Upper lobe of right lung (tissue), 1 donor: Measurements from ENCODE around the gene PCBP1. TPM values are rescaled to one million over a fixed set of nuclear protein-coding genes. Genes with fewer than 3 reads are reported as not detected.
"Not testable (repeated sequence)": the region's sequence is repeated elsewhere in the genome, so short reads cannot be mapped to it uniquely, and the experiment has no call there.

Experiments used
- ATAC-seq: fragments of 200-7000 bp; cut with Tn5 transposase; one replicate; pipeline ENCODE4 v1.9.1; 2020; ENCODE audit warnings: mild to moderate bottlenecking, moderate library complexity
- DNase-seq: peaks from one replicate; pipeline ENCODE4 v3.0.0-alpha.2; 2020
- H3K27ac ChIP-seq: fragments of 200-600 bp; one replicate; pipeline ENCODE4 v1.8.0; 2022
- H3K27me3 ChIP-seq: fragments of 200-600 bp; one replicate; pipeline ENCODE4 v1.8.0; 2022; ENCODE audit warnings: mild to moderate bottlenecking
- H3K36me3 ChIP-seq: fragments of 200-600 bp; one replicate; pipeline ENCODE4 v1.8.0; 2022
- H3K4me1 ChIP-seq: fragments of 200-600 bp; one replicate; pipeline ENCODE4 v1.8.0; 2022
- H3K4me3 ChIP-seq: fragments of 200-600 bp; one replicate; pipeline ENCODE4 v1.8.0; 2022; ENCODE audit warnings: mild to moderate bottlenecking
- H3K9me3 ChIP-seq: fragments of 200-600 bp; one replicate; pipeline ENCODE4 v1.8.0; 2022
- intact Hi-C: fragments of 100-400 bp; cut with DNase I; formaldehyde crosslinking; loops from one replicate; pipeline ENCODE4 v1.11.0; 2022
- total RNA-seq: library from RNA; stranded (reverse); fragmentation: NEBNext Ultra II Directional; extraction: Animal tissue kit (Norgen Biotek cat#: 25700); gene quantifications from one replicate; pipeline ENCODE4 v1.2.1, GENCODE V29; 2021
- TF ChIP-seq, protein P1 (sequence below): fragments of 200-600 bp; IDR thresholded peaks from one replicate; pipeline ENCODE4 v1.8.0; 2022; ENCODE audit warnings: antibody characterized with exemption
- donor health status: DM: no; HTN: yes; CAD: no; lungs with severe emphysema.

The PCBP1 gene
- total RNA-seq, 1 donor from 2014 or later, result 337 TPM

DNA sequence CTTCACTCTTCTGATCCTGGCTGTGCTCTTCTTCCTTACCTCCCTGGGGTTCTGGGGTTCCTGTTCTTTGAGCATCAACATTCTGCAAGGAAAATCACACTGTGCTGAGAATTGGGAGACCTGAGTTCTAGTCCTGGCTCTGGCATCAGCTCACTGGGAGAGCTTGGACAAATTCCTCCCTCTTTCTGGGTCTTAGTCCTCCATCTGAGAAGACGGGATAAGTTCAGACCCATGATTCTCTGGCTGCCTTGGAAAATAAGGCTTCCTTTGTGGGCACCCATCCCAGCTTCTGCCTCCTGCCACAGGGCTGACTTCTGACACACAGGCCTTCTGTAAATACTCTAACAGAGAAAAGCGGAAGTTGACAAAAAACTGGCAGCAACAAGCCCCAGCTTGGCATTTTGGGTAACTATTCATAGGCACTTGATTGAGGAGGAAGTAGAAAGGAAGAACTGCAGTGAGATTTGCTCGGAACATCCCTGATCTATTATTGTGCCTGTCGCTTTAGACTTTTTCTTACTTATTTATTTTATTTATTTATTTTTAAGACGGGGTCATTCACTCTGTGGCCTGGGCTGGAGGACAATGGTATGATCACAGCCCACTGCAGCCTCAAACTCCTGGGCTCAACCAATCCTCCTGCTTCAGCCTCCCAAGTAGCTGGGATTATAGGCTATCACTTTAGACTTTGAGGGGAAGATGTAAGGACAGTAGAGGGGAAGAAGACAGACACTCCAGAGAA lies 7.9 kb downstream of the PCBP1 start:
- ATAC-seq (peak; percentile 96), DNase-seq (peak; percentile 72)
- no peaks in the 10 kb centered on the region for H3K9me3 ChIP-seq
- peaks cover 30% of the 10 kb centered on the region for H3K4me1 ChIP-seq
- no peaks in the 10 kb centered on the region for H3K27me3 ChIP-seq
- TF ChIP-seq, protein P1, sequence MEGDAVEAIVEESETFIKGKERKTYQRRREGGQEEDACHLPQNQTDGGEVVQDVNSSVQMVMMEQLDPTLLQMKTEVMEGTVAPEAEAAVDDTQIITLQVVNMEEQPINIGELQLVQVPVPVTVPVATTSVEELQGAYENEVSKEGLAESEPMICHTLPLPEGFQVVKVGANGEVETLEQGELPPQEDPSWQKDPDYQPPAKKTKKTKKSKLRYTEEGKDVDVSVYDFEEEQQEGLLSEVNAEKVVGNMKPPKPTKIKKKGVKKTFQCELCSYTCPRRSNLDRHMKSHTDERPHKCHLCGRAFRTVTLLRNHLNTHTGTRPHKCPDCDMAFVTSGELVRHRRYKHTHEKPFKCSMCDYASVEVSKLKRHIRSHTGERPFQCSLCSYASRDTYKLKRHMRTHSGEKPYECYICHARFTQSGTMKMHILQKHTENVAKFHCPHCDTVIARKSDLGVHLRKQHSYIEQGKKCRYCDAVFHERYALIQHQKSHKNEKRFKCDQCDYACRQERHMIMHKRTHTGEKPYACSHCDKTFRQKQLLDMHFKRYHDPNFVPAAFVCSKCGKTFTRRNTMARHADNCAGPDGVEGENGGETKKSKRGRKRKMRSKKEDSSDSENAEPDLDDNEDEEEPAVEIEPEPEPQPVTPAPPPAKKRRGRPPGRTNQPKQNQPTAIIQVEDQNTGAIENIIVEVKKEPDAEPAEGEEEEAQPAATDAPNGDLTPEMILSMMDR, result no peak
- peak overlapping the region; percentile 87 for H3K27ac ChIP-seq
- intact Hi-C loops, result no loop called here
- H3K36me3 ChIP-seq, result no peaks in the 10 kb centered on the region
- H3K4me3 ChIP-seq, result peak overlapping the region; percentile 8

DNA sequence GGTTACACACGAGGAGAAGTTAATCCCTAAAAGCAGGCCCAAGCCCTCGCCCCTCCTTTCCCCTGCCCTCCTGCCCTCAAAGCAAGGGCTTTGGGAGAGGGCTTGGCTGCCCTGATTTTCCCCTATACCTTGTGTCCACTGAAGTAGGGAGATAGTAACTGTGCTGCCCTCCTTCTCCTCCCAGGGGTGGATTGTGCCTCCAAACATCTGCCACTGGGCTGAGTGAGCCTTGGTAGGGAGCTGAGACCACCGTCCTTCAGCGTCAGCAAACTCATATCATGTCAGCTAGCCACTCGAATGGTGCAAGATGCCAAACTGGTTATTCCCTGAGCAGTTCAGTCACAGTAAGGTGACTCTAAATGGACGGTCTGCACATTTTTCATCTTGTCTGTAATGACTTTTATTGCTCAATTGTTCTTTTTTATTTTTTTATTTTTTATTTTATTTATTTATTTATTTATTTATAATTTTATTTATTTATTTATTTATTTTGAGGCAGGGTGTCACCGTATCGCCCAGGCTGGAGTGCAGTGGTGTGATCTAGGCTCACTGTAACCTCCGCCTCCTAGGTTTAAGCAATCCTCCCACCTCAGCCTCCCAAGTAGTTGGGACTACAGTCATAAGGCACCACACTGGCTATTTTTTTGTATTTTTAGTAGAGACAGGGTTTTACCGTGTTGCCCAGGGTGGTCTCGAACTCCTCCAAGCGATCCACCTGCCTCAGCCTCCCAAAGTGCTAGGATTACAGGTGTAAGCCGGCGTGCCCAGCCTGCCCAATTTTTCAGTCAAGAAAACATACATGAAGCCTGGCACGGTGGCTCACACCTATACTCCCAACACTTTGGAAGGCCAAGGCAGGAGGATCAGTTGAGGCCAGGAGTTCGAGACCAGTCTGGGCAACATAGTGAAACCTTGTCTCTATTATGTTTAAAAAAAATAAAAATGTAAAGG lies 8.7 kb downstream of the PCBP1 start:
- Histone ChIP-seq H3K9me3 (no peaks in the 10 kb centered on the region), H3K27ac (peak overlapping the region; percentile 87), H3K4me3 (no peak overlapping the region), H3K4me1 (peaks cover 26% of the 10 kb centered on the region), H3K27me3 (no peaks in the 10 kb centered on the region), H3K36me3 (no peaks in the 10 kb centered on the region)
- TF ChIP-seq, protein P1, result no peak
- DNase-seq (no peak), ATAC-seq (peak; percentile 3)
- intact Hi-C loops, result no loop called here

DNA sequence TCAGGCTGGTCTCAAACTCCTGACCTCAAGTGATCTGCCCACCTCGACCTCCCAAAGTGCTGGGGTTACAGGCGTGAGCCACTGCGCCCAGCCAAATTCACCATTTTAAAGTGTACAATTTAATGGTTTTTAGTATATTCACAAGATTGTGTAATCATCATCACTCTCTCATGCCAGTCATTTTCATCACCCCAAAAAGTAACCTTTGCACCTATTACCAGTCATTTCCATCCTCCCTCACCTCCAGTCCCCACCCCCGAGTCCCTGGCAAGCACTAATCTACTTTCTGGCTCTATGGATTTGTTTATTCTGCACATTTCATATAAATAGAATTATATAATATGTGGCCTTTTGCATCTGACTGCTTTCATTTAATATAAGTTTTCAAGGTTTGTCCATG lies 10.8 kb downstream of the PCBP1 start:
- intact Hi-C loops, result no loop called here
- no peak overlapping the region for H3K27ac ChIP-seq
- H3K9me3 ChIP-seq, result no peaks in the 10 kb centered on the region
- DNase-seq (no peak), ATAC-seq (no peak)
- no peak overlapping the region for H3K4me3 ChIP-seq
- peaks cover 26% of the 10 kb centered on the region for H3K4me1 ChIP-seq
- no peaks in the 10 kb centered on the region for H3K36me3 ChIP-seq
- no peaks in the 10 kb centered on the region for H3K27me3 ChIP-seq
- TF ChIP-seq, protein P1, result no peak

DNA sequence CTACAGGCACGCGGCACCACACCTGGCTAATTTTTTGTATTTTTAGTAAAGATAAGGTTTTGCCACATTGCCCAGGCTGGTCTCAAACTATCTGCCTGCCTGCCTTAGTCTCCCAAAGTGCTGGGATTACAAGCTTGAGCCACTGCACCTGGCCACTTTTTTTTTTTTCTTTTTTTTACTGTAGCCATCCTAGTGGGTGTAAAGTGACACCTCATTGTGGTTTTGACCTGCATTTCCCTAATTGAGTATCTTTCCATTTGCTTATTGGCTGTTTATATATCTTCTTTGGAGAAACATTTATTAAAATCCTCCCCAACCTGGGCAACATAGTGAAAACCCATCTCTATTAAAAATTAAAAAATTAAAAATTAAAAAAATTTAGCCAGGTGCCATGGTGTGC lies 12.0 kb downstream of the PCBP1 start:
- intact Hi-C loops, result no loop called here
- H3K36me3 ChIP-seq, result no peaks in the 10 kb centered on the region
- ATAC-seq (no peak), DNase-seq (no peak)
- TF ChIP-seq, protein P1, result no peak
- no peaks in the 10 kb centered on the region for H3K9me3 ChIP-seq
- peaks cover 25% of the 10 kb centered on the region for H3K4me1 ChIP-seq
- no peak overlapping the region for H3K4me3 ChIP-seq
- H3K27me3 ChIP-seq, result no peaks in the 10 kb centered on the region
- no peak overlapping the region for H3K27ac ChIP-seq

DNA sequence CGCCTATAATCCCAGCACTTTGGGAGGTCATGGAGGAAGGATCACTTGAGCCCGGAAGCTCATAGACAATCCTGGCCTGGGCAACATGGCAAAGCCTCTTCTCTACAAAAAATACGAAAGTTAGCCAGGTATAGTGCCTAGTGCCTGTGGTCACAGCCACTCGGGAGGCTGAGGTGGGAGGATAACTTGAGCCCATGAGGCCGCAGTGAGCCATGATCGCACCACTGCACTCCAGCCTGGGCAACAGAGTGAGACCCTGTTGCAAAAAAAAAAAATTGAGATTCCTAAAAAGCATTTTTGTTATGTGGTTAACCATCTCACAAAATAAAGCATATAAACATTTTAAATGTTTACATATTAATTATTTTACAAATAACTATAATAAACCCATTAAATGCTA lies 13.9 kb downstream of the PCBP1 start:
- TF ChIP-seq, protein P1, result no peak
- no peaks in the 10 kb centered on the region for H3K36me3 ChIP-seq
- peaks cover 8% of the 10 kb centered on the region for H3K4me1 ChIP-seq
- H3K27ac ChIP-seq, result no peak overlapping the region
- ATAC-seq (no peak), DNase-seq (no peak)
- intact Hi-C loops, result no loop called here
- no peaks in the 10 kb centered on the region for H3K27me3 ChIP-seq
- no peak overlapping the region for H3K4me3 ChIP-seq
- H3K9me3 ChIP-seq, result no peaks in the 10 kb centered on the region

DNA sequence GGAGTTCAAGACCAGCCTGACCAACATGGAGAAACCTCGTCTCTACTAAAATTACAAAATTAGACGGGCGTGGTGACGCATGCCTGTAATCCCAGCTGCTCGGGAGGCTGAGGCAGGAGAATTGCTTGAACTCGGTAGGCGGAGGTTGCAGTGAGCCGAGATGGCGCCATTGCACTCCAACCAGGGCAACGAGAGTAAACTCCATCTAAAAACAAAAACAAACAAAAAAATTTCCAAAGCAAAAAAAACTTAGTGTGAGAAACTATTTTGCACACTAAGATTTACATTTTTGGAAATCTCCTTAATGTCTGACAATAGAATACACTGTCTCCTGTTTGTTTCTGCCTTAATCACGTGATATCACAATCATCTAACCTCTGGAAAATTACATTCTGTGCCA lies 14.4 kb downstream of the PCBP1 start:
- H3K27me3 ChIP-seq, H3K4me3 ChIP-seq, intact Hi-C loops, ATAC-seq, H3K27ac ChIP-seq, H3K36me3 ChIP-seq, DNase-seq, H3K9me3 ChIP-seq, H3K4me1 ChIP-seq: not testable (repeated sequence)

DNA sequence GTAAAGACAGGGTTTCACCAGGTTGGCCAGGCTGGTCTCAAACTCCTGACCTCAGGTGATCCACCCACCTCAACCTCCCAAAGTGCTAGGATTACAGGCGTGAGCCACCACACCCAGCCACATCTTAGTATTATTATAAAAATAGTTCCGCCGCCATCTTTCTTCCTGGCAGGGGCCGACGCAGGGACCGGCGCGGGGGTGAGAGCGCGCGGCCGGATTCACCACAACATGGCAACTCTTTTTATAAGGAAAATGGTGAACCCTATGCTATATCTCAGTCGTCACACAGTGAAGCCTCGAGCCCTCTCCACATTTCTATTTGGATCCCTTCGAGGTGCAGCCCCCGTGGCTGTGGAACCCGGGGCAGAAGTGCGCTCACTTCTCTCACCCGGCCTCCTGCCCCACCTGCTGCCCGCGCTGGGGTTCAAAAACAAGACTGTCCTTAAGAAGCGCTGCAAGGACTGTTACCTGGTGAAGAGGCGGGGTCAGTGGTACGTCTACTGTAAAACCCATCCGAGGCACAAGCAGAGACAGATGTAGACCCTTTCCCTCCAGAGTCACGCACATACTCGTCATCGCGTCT lies 15.1 kb downstream of the PCBP1 start:
- H3K9me3 ChIP-seq, DNase-seq, H3K27me3 ChIP-seq, H3K4me1 ChIP-seq, ATAC-seq, H3K4me3 ChIP-seq, H3K27ac ChIP-seq, intact Hi-C loops, H3K36me3 ChIP-seq: not testable (repeated sequence)
